ENCODE results near the gene NOC2L. TPM values are rescaled to one million over a fixed set of nuclear protein-coding genes. Genes with fewer than 3 reads are reported as not detected.

Gene NOC2L
- total RNA-seq, 1 donor from 2014 or later = 46.5 TPM

DNA sequence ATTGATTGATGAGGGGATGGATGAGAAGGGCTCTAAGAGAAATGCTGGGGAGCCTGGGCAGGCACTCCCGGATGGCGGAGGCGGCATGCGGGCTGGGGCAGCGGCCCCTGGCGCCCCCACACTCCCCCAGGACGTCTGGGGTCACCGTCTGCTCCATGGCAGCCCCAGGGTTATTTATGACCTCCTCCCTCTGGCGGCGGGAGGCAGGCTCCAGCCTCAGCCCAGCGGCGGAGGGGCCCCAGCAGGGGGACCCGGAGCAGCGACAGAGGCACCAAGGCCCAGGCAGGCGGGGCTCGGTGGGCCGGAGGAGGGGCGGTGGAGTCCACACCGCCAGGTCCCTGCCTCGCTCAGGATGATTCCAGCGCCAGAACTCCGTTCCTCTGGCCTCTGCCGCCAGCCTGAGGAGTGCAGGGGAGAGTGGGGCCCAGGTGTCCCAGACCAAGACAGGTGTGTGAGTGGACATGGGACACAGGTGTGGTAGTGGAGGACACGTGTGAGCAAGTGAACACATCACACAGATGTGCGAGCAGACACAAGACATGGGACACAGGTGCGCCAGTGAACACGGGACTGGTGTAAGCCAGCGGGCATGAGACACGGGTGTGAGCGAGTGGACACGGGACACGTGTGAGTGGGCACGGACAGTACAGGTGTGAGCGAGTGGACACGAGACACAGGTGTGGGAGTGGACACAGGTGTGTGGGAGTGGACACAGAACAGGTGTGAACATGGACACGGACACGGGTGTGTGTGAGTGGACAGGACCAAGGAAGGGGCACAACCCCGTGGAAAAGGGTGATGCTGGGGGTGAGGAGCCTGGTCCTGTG is 37.8 kb downstream of the NOC2L start:
- peak; percentile 74 to 79 for ATAC-seq
- TF ChIP-seq, protein P1, sequence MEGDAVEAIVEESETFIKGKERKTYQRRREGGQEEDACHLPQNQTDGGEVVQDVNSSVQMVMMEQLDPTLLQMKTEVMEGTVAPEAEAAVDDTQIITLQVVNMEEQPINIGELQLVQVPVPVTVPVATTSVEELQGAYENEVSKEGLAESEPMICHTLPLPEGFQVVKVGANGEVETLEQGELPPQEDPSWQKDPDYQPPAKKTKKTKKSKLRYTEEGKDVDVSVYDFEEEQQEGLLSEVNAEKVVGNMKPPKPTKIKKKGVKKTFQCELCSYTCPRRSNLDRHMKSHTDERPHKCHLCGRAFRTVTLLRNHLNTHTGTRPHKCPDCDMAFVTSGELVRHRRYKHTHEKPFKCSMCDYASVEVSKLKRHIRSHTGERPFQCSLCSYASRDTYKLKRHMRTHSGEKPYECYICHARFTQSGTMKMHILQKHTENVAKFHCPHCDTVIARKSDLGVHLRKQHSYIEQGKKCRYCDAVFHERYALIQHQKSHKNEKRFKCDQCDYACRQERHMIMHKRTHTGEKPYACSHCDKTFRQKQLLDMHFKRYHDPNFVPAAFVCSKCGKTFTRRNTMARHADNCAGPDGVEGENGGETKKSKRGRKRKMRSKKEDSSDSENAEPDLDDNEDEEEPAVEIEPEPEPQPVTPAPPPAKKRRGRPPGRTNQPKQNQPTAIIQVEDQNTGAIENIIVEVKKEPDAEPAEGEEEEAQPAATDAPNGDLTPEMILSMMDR (IDR thresholded peaks at IDR 0.05) = peak; percentile 48
- no peaks in the 10 kb centered on the region for H3K36me3 ChIP-seq
- intact Hi-C loops (cut with DNase I) = no loop called here
- peak overlapping the region; percentile 6 for H3K4me3 ChIP-seq
- peaks cover 93% of the 10 kb centered on the region for H3K27me3 ChIP-seq (ENCODE audit: low read depth)
- H3K4me1 ChIP-seq = peaks cover 38% of the 10 kb centered on the region
- no peak overlapping the region for H3K27ac ChIP-seq
- no peaks in the 10 kb centered on the region for H3K9me3 ChIP-seq
- DNase-seq = peak; percentile 69

DNA sequence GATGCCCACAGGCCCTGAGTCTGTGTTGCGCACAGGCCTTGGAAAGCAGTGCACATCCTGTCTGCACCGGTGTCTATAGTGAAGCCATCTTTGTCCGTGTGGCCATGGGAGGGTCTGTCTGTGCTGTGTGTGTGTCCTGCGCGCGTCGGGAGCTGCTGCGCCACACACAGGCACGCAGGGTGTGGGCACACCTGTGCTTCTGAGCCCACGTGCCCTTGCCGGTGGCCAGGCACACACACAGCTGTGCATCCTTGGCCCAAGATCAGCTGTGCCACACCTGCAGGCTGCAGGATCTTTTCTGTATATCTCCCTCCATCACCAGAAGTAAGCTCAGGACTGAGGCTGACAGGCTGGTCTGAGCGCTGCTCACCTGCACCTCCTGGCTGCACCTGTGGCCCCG is 38.5 kb downstream of the NOC2L start:
- Histone ChIP-seq H3K27ac (no peak overlapping the region), H3K27me3 (ENCODE audit: low read depth) (peaks cover 93% of the 10 kb centered on the region), H3K4me3 (peak overlapping the region; percentile 6), H3K9me3 (no peaks in the 10 kb centered on the region), H3K4me1 (peaks cover 33% of the 10 kb centered on the region), H3K36me3 (no peaks in the 10 kb centered on the region)
- intact Hi-C loops (cut with DNase I) = no loop called here
- ATAC-seq = no peak
- DNase-seq = no peak
- TF ChIP-seq, protein P1 (IDR thresholded peaks at IDR 0.05) = no peak

DNA sequence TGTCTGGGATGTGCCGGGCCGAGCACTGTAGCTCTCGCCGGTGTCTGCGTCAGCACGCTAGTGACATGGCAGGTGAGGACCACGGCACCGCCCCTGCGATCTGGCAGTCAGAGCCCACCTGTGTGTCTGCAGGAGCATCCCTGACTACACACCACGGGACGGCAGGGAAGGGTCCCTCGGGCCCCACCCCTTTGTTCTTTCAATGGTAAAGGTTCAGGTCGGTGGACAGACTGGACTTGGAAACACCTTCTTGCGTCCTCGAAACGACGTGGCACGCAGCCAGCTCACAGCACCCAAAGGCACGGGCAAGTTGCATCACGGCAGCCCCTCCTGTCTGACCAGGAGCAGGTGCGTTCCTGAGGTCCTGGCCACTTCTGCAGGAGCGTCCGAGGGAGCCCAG is 39.0 kb downstream of the NOC2L start:
- Histone ChIP-seq H3K4me1 (peaks cover 30% of the 10 kb centered on the region), H3K27me3 (ENCODE audit: low read depth) (peaks cover 96% of the 10 kb centered on the region), H3K4me3 (no peak overlapping the region), H3K36me3 (no peaks in the 10 kb centered on the region), H3K27ac (no peak overlapping the region), H3K9me3 (no peaks in the 10 kb centered on the region)
- DNase-seq = no peak
- no peak for ATAC-seq
- TF ChIP-seq, protein P1 (IDR thresholded peaks at IDR 0.05) = no peak
- intact Hi-C loops (cut with DNase I) = no loop called here

DNA sequence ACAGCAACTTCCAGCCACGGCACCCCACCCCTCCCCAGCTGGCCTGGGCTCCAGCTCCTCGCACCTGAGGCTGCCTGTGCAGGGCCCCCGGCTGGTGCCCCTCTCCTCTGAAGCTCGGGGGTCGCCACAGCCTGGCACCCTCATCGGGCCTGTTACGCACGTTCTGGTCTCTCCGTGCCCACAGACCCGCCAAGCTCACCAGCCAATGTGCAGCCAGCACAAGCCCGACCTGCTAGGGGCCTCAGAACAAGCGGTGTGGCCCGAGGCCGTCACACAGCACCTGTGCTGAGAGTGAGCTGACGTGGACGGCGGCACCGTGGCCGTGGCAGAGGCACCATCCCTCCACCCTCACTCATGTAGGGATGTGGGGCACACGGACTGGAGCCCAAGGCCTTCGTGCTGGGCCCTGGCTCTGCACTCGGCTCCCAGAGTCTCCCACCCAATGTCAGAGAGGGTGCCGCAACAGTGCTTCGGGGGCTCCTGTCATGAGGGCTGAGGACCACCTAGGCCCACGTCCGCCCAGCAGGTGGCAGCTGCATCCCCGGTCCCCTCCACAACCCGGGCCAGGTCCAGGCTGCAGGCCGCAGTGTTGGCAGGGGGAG is 39.7 kb downstream of the NOC2L start:
- H3K27me3 ChIP-seq (ENCODE audit: low read depth) = peaks cover 96% of the 10 kb centered on the region
- H3K4me3 ChIP-seq = no peak overlapping the region
- DNase-seq = no peak
- intact Hi-C loops (cut with DNase I) = no loop called here
- H3K27ac ChIP-seq = no peak overlapping the region
- no peaks in the 10 kb centered on the region for H3K36me3 ChIP-seq
- no peaks in the 10 kb centered on the region for H3K9me3 ChIP-seq
- no peak for ATAC-seq
- peaks cover 25% of the 10 kb centered on the region for H3K4me1 ChIP-seq
- TF ChIP-seq, protein P1 (IDR thresholded peaks at IDR 0.05) = no peak

DNA sequence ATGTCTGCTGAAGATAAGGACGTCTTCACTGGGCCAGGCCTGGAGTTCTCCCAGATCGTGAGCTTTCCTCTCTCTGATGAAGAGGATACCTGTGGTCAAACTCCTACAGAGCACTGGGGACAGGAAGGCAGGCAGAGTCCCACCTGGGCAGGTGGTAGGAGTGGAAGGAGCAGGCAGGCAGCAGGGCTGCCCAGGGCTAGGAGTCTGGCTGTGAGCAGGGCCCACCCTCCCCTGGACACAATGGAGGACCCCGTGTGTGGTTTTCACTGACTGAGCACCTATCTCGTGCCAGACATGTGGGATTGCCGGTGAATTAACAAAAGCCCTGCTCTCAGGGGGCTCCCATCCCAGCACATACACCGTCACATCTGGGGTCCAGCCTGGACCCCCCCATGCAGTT is 40.2 kb downstream of the NOC2L start:
- Histone ChIP-seq H3K9me3 (no peaks in the 10 kb centered on the region), H3K27me3 (ENCODE audit: low read depth) (peaks cover 98% of the 10 kb centered on the region), H3K4me3 (no peak overlapping the region), H3K27ac (no peak overlapping the region), H3K36me3 (no peaks in the 10 kb centered on the region), H3K4me1 (peaks cover 25% of the 10 kb centered on the region)
- TF ChIP-seq, protein P1 (IDR thresholded peaks at IDR 0.05) = no peak
- ATAC-seq = no peak
- intact Hi-C loops (cut with DNase I) = no loop called here
- DNase-seq = no peak
